Ishikawa (cell line): ENCODE results near the gene OR1D5.
"Not testable (repeated sequence)": the region's sequence is repeated elsewhere in the genome, so short reads cannot be mapped to it uniquely, and the experiment has no call there.

Source experiments
- CEBPB ChIP-seq: IDR thresholded peaks from 2 replicates; pipeline ENCODE4 v1.6.1; 2012
- CREB1 ChIP-seq: IDR thresholded peaks from 2 replicates; pipeline ENCODE4 v1.6.1; 2012; ENCODE audit warnings: low read depth
- EGR1 ChIP-seq: IDR thresholded peaks from 2 replicates; pipeline ENCODE4 v1.6.1; 2012
- EP300 ChIP-seq: IDR thresholded peaks from 2 replicates; pipeline ENCODE4 v1.6.1; 2012; ENCODE audit warnings: borderline replicate concordance
- FOXM1 ChIP-seq: IDR thresholded peaks from 2 replicates; pipeline ENCODE4 v1.6.1; 2012; ENCODE audit warnings: low read depth, borderline replicate concordance
- MAX ChIP-seq: IDR thresholded peaks from 2 replicates; pipeline ENCODE4 v1.6.1; 2012
- NFIC ChIP-seq: IDR thresholded peaks from 2 replicates; pipeline ENCODE4 v1.6.1; 2012
- RAD21 ChIP-seq: IDR thresholded peaks from 2 replicates; pipeline ENCODE4 v1.6.1; 2012; ENCODE audit warnings: low read depth
- TAF1 ChIP-seq: IDR thresholded peaks from 2 replicates; pipeline ENCODE4 v1.6.1; 2012; ENCODE audit warnings: low read depth, mild to moderate bottlenecking
- TCF12 ChIP-seq: IDR thresholded peaks from 2 replicates; pipeline ENCODE4 v1.6.1; 2012; ENCODE audit warnings: low read depth
- TEAD4 ChIP-seq: IDR thresholded peaks from 2 replicates; pipeline ENCODE4 v1.6.1; 2012
- USF1 ChIP-seq: IDR thresholded peaks from 2 replicates; pipeline ENCODE4 v1.6.1; 2012
- YY1 ChIP-seq: IDR thresholded peaks from 2 replicates; pipeline ENCODE4 v1.6.1; 2012; ENCODE audit warnings: low read depth
- ZBTB7A ChIP-seq: IDR thresholded peaks from 2 replicates; pipeline ENCODE4 v1.6.1; 2012; ENCODE audit warnings: low read depth
- TF ChIP-seq, protein P1 (sequence below): IDR thresholded peaks from 2 replicates; pipeline ENCODE4 v1.6.1; 2012; ENCODE audit warnings: low read depth, mild to moderate bottlenecking

Gene OR1D5, protein sequence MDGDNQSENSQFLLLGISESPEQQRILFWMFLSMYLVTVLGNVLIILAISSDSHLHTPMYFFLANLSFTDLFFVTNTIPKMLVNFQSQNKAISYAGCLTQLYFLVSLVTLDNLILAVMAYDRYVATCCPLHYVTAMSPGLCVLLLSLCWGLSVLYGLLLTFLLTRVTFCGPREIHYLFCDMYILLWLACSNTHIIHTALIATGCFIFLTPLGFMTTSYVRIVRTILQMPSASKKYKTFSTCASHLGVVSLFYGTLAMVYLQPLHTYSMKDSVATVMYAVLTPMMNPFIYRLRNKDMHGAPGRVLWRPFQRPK

DNA sequence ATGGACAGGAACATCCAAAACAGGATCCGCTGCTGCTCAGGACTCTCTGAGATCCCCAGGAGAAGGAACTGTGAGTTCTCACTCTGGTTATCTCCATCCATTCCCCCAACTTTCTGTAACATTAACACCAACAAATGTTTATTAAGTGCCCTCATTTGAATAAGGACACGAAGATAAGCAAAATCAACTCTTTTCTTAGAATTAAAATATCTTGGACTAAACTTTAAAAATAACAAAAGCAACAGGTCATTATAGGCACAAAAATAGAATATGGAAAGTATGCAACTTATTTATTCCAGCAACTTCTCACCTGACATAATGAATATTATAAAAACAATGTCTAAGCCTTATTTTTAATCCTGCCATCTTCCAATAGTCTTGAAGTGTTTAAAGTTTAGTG is at the start of gene OR1D5:
Gene OR1D5 (minus strand): TSS at position 101 of the 400 bp plus-strand sequence. CDS start 0 bp downstream, at position 101.
- TF ChIP-seq EGR1, TAF1, RAD21: not testable (repeated sequence)

- TF ChIP-seq NFIC (no peak), ZBTB7A (no peak), CEBPB (no peak)
These were observed 40.9 kb upstream of the OR1D5 start, which contains the start of gene OR1D2 for GRCh38 chr17:3104322-3104721. TSS of gene OR1D2 (minus strand) at chr17:3104422. CDS start at chr17:3092996, 11,426 bp downstream.

DNA sequence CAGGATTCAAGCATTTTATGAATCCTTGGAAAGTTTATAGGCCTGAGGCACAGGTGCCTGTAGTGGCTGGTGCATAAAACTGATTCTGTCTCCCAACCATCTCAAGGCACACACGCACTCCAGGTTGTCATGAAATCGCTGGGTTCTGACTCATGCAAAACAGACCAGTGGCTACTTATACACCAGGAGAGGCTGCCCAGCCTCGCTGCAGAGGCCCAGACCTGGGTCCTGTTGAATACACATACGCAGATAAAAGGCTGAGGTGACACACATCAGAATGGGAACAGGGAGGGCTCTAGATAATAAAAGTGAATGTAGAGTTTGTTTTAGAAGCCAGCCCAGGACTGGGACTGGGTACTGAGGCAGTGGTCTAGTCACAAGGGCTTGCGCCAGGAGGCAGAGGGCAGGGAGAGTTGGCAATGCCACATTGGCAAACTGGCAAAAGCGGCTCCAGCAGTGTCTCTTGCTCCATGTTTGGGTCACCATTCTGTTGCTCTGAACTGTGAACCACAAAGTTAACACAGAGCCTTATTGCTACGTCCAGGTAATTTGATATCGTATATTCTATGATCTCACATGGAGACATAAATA is 13.6 kb downstream of the OR1D5 start:
- TF ChIP-seq CEBPB (no peak), EP300 (no peak), TCF12 (no peak), YY1 (no peak), EGR1 (no peak), USF1 (no peak), FOXM1 (no peak), ZBTB7A (no peak)
- TF ChIP-seq, protein P1, sequence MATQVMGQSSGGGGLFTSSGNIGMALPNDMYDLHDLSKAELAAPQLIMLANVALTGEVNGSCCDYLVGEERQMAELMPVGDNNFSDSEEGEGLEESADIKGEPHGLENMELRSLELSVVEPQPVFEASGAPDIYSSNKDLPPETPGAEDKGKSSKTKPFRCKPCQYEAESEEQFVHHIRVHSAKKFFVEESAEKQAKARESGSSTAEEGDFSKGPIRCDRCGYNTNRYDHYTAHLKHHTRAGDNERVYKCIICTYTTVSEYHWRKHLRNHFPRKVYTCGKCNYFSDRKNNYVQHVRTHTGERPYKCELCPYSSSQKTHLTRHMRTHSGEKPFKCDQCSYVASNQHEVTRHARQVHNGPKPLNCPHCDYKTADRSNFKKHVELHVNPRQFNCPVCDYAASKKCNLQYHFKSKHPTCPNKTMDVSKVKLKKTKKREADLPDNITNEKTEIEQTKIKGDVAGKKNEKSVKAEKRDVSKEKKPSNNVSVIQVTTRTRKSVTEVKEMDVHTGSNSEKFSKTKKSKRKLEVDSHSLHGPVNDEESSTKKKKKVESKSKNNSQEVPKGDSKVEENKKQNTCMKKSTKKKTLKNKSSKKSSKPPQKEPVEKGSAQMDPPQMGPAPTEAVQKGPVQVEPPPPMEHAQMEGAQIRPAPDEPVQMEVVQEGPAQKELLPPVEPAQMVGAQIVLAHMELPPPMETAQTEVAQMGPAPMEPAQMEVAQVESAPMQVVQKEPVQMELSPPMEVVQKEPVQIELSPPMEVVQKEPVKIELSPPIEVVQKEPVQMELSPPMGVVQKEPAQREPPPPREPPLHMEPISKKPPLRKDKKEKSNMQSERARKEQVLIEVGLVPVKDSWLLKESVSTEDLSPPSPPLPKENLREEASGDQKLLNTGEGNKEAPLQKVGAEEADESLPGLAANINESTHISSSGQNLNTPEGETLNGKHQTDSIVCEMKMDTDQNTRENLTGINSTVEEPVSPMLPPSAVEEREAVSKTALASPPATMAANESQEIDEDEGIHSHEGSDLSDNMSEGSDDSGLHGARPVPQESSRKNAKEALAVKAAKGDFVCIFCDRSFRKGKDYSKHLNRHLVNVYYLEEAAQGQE, result no peak

GRCh38 chr17:3048727-3049471 is 14.5 kb downstream of the OR1D5 start:
- TF ChIP-seq ZBTB7A, result no peak
- peak; percentile 94 for TF ChIP-seq RAD21
- TF ChIP-seq CREB1, result no peak; the same call in 1 of the 2 replicates
- TF ChIP-seq, protein P1, result no peak
- no peak for TF ChIP-seq CEBPB
- TF ChIP-seq MAX, result peak; percentile 70
- 0 out of 2 replicates have a peak, but pooled peaks have one; percentile 1 for TF ChIP-seq USF1
- TF ChIP-seq EGR1, result no peak
- 0 out of 2 replicates have a peak, but pooled peaks have one; percentile 17 for TF ChIP-seq TCF12
- TF ChIP-seq TEAD4, result peak; percentile 34; the same call in 1 of the 2 replicates
- TF ChIP-seq EP300, result no peak
- TF ChIP-seq NFIC, result no peak
- peak; percentile 25; the same call in 1 of the 2 replicates for TF ChIP-seq FOXM1
- 0 out of 2 replicates have a peak, but pooled peaks have one; percentile 22 for TF ChIP-seq TAF1
- TF ChIP-seq YY1, result peak; percentile 82

GRCh38 chr17:3046753-3047152 is 16.7 kb downstream of the OR1D5 start:
- TF ChIP-seq TAF1 (no peak), TCF12 (no peak), NFIC (no peak), YY1 (no peak), TEAD4 (no peak), EGR1 (no peak), USF1 (no peak), CEBPB (no peak), EP300 (no peak), FOXM1 (no peak), CREB1 (no peak), ZBTB7A (no peak), MAX (no peak), RAD21 (no peak)
- TF ChIP-seq, protein P1, result no peak
